ENCODE results near the gene FBXO24. TPM values are rescaled to one million over a fixed set of nuclear protein-coding genes. Genes with fewer than 3 reads are reported as not detected.

FBXO24 gene
- total and polyA plus RNA-seq, 2 donors (not counting 1 experiment from before 2014, with no cell fraction given) = 0.23 to 0.33 TPM

- Histone ChIP-seq H3K27ac (ENCODE audit: insufficient read depth, low read length) (no peak overlapping the region), H3K4me2 (ENCODE audit: extremely low read depth, insufficient read depth, low read length) (no peak overlapping the region), H2AFZ (ENCODE audit: low read length) (no peak overlapping the region), H3K36me3 (ENCODE audit: control insufficient read depth, insufficient read depth, low read length) (no peaks in the 10 kb centered on the region), H3K79me2 (ENCODE audit: control insufficient read depth, insufficient read depth, low read length) (peaks cover 11% of the 10 kb centered on the region), H3K9ac (ENCODE audit: insufficient read depth, low read length) (no peak overlapping the region), H3K4me3 (replicated peaks in 1 of 4; ENCODE audit: control extremely low read depth in 1 of 4, insufficient read depth in 1 of 4, low read depth in 3 of 4, low read length in 4 of 4) (peak overlapping the region in 1 of 4 experiments; percentile 27), H3K9me3 (ENCODE audit: control insufficient read depth, insufficient read depth, low read depth, low read length) (no peaks in the 10 kb centered on the region), H3K27me3 (ENCODE audit: control insufficient read depth, insufficient read depth, low read length) (no peaks in the 10 kb centered on the region), H4K20me1 (ENCODE audit: control insufficient read depth, extremely low read depth, insufficient read depth, low read length) (no peaks in the 10 kb centered on the region), H3K4me1 (ENCODE audit: control insufficient read depth, extremely low read depth, insufficient read depth, low read length) (peaks cover 9% of the 10 kb centered on the region)
- TF ChIP-seq CTCF (conservative IDR thresholded peaks at IDR 0.05 in 1 of 2, IDR thresholded peaks at IDR 0.05 in 1 of 2; ENCODE audit: low read depth in 1 of 2, low read length in 2 of 2) = no peak
- no peak for TF ChIP-seq EZH2 (IDR thresholded peaks at IDR 0.05; ENCODE audit: low read length, missing control alignments)
- DNase-seq (ENCODE audit: low read depth in 2 of 2) = no peak
These were observed 3.3 kb downstream of the FBXO24 start for GRCh38 chr7:100589341-100589947.

GRCh38 chr7:100590077-100590737 lies 4.1 kb downstream of the FBXO24 start:
- H3K79me2 ChIP-seq (ENCODE audit: control insufficient read depth, insufficient read depth, low read length) = peaks cover 4% of the 10 kb centered on the region
- no peaks in the 10 kb centered on the region for H3K36me3 ChIP-seq (ENCODE audit: control insufficient read depth, insufficient read depth, low read length)
- H3K9me3 ChIP-seq (ENCODE audit: control insufficient read depth, insufficient read depth, low read depth, low read length) = no peaks in the 10 kb centered on the region
- no peak overlapping the region for H3K27ac ChIP-seq (ENCODE audit: insufficient read depth, low read length)
- H3K9ac ChIP-seq (ENCODE audit: insufficient read depth, low read length) = no peak overlapping the region
- peak overlapping the region in 1 of 4 experiments; percentile 27 for H3K4me3 ChIP-seq (replicated peaks in 1 of 4; ENCODE audit: control extremely low read depth in 1 of 4, insufficient read depth in 1 of 4, low read depth in 3 of 4, low read length in 4 of 4)
- H2AFZ ChIP-seq (ENCODE audit: low read length) = peak overlapping the region; percentile 62
- no peaks in the 10 kb centered on the region for H3K27me3 ChIP-seq (ENCODE audit: control insufficient read depth, insufficient read depth, low read length)
- no peak for DNase-seq (ENCODE audit: low read depth in 2 of 2)
- TF ChIP-seq CTCF (conservative IDR thresholded peaks at IDR 0.05 in 1 of 2, IDR thresholded peaks at IDR 0.05 in 1 of 2; ENCODE audit: low read depth in 1 of 2, low read length in 2 of 2) (no peak), EZH2 (IDR thresholded peaks at IDR 0.05; ENCODE audit: low read length, missing control alignments) (no peak)
- peak overlapping the region; percentile 38 for H3K4me2 ChIP-seq (ENCODE audit: extremely low read depth, insufficient read depth, low read length)
- no peaks in the 10 kb centered on the region for H4K20me1 ChIP-seq (ENCODE audit: control insufficient read depth, extremely low read depth, insufficient read depth, low read length)
- H3K4me1 ChIP-seq (ENCODE audit: control insufficient read depth, extremely low read depth, insufficient read depth, low read length) = peaks cover 9% of the 10 kb centered on the region

GRCh38 chr7:100591596-100591995 lies 5.5 kb downstream of the FBXO24 start:
- Histone ChIP-seq H3K27ac (ENCODE audit: insufficient read depth, low read length) (no peak overlapping the region), H3K4me3 (replicated peaks in 1 of 4; ENCODE audit: control extremely low read depth in 1 of 4, insufficient read depth in 1 of 4, low read depth in 3 of 4, low read length in 4 of 4) (no peak overlapping the region), H2AFZ (ENCODE audit: low read length) (no peak overlapping the region), H3K9ac (ENCODE audit: insufficient read depth, low read length) (no peak overlapping the region), H3K4me1 (ENCODE audit: control insufficient read depth, extremely low read depth, insufficient read depth, low read length) (peaks cover 9% of the 10 kb centered on the region), H3K9me3 (ENCODE audit: control insufficient read depth, insufficient read depth, low read depth, low read length) (no peaks in the 10 kb centered on the region), H3K79me2 (ENCODE audit: control insufficient read depth, insufficient read depth, low read length) (no peaks in the 10 kb centered on the region), H3K27me3 (ENCODE audit: control insufficient read depth, insufficient read depth, low read length) (no peaks in the 10 kb centered on the region), H3K36me3 (ENCODE audit: control insufficient read depth, insufficient read depth, low read length) (no peaks in the 10 kb centered on the region), H3K4me2 (ENCODE audit: extremely low read depth, insufficient read depth, low read length) (no peak overlapping the region), H4K20me1 (ENCODE audit: control insufficient read depth, extremely low read depth, insufficient read depth, low read length) (no peaks in the 10 kb centered on the region)
- TF ChIP-seq EZH2 (IDR thresholded peaks at IDR 0.05; ENCODE audit: low read length, missing control alignments) = no peak
- no peak for TF ChIP-seq CTCF (conservative IDR thresholded peaks at IDR 0.05 in 1 of 2, IDR thresholded peaks at IDR 0.05 in 1 of 2; ENCODE audit: low read depth in 1 of 2, low read length in 2 of 2)
- no peak for DNase-seq (ENCODE audit: low read depth in 2 of 2)
